PC-3 (cell line): ENCODE data around the gene PSMC5.

Experiments used
- EZH2 ChIP-seq: fragments of 300-600 bp; sonication (generic); IDR thresholded peaks from one replicate; pipeline ENCODE4 v1.6.1; 2017; ENCODE audit warnings: antibody characterized with exemption, mild to moderate bottlenecking, low read length; ENCODE audit not compliant: unreplicated experiment
- TF ChIP-seq, protein P1 (sequence below): fragments of 300-600 bp; sonication (generic); conservative IDR thresholded peaks from 2 replicates; pipeline ENCODE4 v1.5.1; 2017; ENCODE audit warnings: antibody characterized with exemption, low read depth, mild to moderate bottlenecking, low read length

DNA sequence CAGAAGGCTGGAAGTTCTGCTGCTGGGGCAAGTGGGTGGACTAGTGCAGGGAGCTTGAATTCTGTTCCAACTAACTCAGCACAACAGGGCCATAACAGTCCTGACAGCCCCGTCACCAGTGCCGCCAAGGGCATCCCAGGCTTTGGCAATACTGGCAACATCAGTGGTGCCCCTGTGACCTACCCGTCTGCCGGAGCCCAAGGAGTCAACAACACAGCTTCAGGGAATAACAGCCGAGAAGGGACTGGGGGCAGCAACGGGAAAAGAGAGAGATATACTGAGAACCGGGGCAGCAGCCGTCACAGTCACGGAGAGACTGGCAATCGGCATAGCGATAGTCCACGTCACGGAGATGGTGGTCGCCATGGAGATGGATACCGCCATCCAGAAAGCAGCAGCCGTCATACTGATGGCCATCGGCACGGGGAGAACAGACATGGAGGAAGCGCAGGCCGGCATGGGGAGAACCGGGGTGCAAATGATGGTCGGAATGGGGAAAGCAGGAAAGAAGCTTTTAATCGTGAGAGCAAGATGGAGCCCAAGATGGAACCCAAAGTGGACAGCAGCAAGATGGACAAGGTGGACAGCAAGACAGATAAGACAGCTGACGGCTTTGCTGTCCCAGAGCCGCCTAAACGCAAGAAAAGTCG is 9.4 kb upstream of the PSMC5 start:
- TF ChIP-seq, protein P1, sequence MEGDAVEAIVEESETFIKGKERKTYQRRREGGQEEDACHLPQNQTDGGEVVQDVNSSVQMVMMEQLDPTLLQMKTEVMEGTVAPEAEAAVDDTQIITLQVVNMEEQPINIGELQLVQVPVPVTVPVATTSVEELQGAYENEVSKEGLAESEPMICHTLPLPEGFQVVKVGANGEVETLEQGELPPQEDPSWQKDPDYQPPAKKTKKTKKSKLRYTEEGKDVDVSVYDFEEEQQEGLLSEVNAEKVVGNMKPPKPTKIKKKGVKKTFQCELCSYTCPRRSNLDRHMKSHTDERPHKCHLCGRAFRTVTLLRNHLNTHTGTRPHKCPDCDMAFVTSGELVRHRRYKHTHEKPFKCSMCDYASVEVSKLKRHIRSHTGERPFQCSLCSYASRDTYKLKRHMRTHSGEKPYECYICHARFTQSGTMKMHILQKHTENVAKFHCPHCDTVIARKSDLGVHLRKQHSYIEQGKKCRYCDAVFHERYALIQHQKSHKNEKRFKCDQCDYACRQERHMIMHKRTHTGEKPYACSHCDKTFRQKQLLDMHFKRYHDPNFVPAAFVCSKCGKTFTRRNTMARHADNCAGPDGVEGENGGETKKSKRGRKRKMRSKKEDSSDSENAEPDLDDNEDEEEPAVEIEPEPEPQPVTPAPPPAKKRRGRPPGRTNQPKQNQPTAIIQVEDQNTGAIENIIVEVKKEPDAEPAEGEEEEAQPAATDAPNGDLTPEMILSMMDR = no peak
- TF ChIP-seq EZH2 = no peak
